ENCODE measurements around the gene LHFPL3. TPM values are rescaled to one million over a fixed set of nuclear protein-coding genes. Genes with fewer than 3 reads are reported as not detected.

The LHFPL3 gene
- total and polyA plus RNA-seq, 2 experiments from 2014 or later, result 0.24 TPM; not detected in 1

- Histone ChIP-seq H4K20me1 (replicated peaks; ENCODE audit: insufficient read depth) (no peaks in the 10 kb centered on the region), H3K9me2 (ENCODE audit: insufficient read depth) (no peaks in the 10 kb centered on the region; the same call in 1 of the 2 replicates), H3K4me1 (ENCODE audit: insufficient read depth) (no peaks in the 10 kb centered on the region), H3K79me2 (replicated peaks; ENCODE audit: insufficient read depth) (no peaks in the 10 kb centered on the region), H3K36me3 (ENCODE audit: insufficient read depth) (no peaks in the 10 kb centered on the region), H3K4me2 (no peak overlapping the region), H3F3A (replicated peaks; ENCODE audit: low read depth) (no peaks in the 10 kb centered on the region), H3K27me3 (ENCODE audit: insufficient read depth) (no peaks in the 10 kb centered on the region), H3K4me3 (no peak overlapping the region), H3K27ac (ENCODE audit: low read depth) (no peak overlapping the region), H2AFZ (peak overlapping the region; percentile 35; the same call in 1 of the 2 replicates)
- no peaks in the 10 kb centered on the region for H3K27me3 Mint-ChIP-seq (ENCODE audit: insufficient read depth, low read depth, poor library complexity)
- H3K4me1 Mint-ChIP-seq, result no peaks in the 10 kb centered on the region; the same call in 2 of the 3 replicates
- H3K4me3 Mint-ChIP-seq, result no peak overlapping the region
- H3K9me3 Mint-ChIP-seq, result no peaks in the 10 kb centered on the region
- H3K36me3 Mint-ChIP-seq (ENCODE audit: low read depth), result no peaks in the 10 kb centered on the region
- no peak overlapping the region for H3K27ac Mint-ChIP-seq
- DNase-seq (ENCODE audit: low spot score), result peak; percentile 86
- peak; percentile 96 for ATAC-seq
- TF ChIP-seq REST (IDR thresholded peaks at IDR 0.05; ENCODE audit: unreplicated experiment), result no peak
- peak; percentile 95 to 97 for TF ChIP-seq CTCF (conservative IDR thresholded peaks at IDR 0.05; ENCODE audit: low read depth in 2 of 2)
Observed at GRCh38 chr7:104848138-104848990, 520.0 kb downstream of the LHFPL3 start.

GRCh38 chr7:104850374-104850773 lies 522.0 kb downstream of the LHFPL3 start:
- H3K4me2 ChIP-seq, result no peak overlapping the region
- no peak overlapping the region for H3K4me3 Mint-ChIP-seq
- ATAC-seq, result no peak
- no peak for TF ChIP-seq ETS1 (IDR thresholded peaks at IDR 0.05)
- TF ChIP-seq EZH2 (IDR thresholded peaks at IDR 0.05; ENCODE audit: low read depth, unreplicated experiment), result no peak
- no peak for TF ChIP-seq EZH2phosphoT487 (IDR thresholded peaks at IDR 0.05; ENCODE audit: unreplicated experiment)
- no peak for TF ChIP-seq ZNF114 (CRISPR knock-in tag; IDR thresholded peaks at IDR 0.05)
- TF ChIP-seq CREB1 (CRISPR knock-in tag; IDR thresholded peaks at IDR 0.05; ENCODE audit: low read depth), result no peak
- no peak for TF ChIP-seq CTCF (conservative IDR thresholded peaks at IDR 0.05; ENCODE audit: low read depth in 2 of 2)
- TF ChIP-seq POLR2AphosphoS5 (IDR thresholded peaks at IDR 0.05; ENCODE audit: low read depth), result no peak

More at GRCh38 chr7:104850374-104850773, 522.0 kb downstream of the LHFPL3 start:
- Histone ChIP-seq H3K27me3 (ENCODE audit: insufficient read depth) (no peaks in the 10 kb centered on the region), H3K9me2 (ENCODE audit: insufficient read depth) (no peaks in the 10 kb centered on the region), H3F3A (replicated peaks; ENCODE audit: low read depth) (no peaks in the 10 kb centered on the region), H2AFZ (no peak overlapping the region), H3K27ac (ENCODE audit: low read depth) (no peak overlapping the region), H3K79me2 (replicated peaks; ENCODE audit: insufficient read depth) (no peaks in the 10 kb centered on the region), H3K36me3 (ENCODE audit: insufficient read depth) (no peaks in the 10 kb centered on the region), H3K4me1 (ENCODE audit: insufficient read depth) (no peaks in the 10 kb centered on the region), H3K4me3 (no peak overlapping the region), H4K20me1 (replicated peaks; ENCODE audit: insufficient read depth) (no peaks in the 10 kb centered on the region)
- no peaks in the 10 kb centered on the region for H3K9me3 Mint-ChIP-seq
- no peaks in the 10 kb centered on the region for H3K36me3 Mint-ChIP-seq (ENCODE audit: low read depth)
- H3K4me1 Mint-ChIP-seq, result no peaks in the 10 kb centered on the region; the same call in 2 of the 3 replicates
- no peaks in the 10 kb centered on the region for H3K27me3 Mint-ChIP-seq (ENCODE audit: insufficient read depth, low read depth, poor library complexity)
- no peak for DNase-seq (ENCODE audit: low spot score)
- H3K27ac Mint-ChIP-seq, result no peak overlapping the region
